PC-3 (cell line): ENCODE results near the gene CES4A. TPM values are rescaled to one million over a fixed set of nuclear protein-coding genes. Genes with fewer than 3 reads are reported as not detected.

ENCODE experiments used
- ATAC-seq: fragments of 200-7000 bp; cut with Tn5 transposase; 2 replicates; pipeline ENCODE4 v1.9.1; 2020; ENCODE audit warnings: mild to moderate bottlenecking, moderate library complexity
- Bru-seq: library from RNA; stranded (reverse); fragments of 400-500 nt; gene quantifications from one replicate; lab custom pipeline; 2021; lab: Mats Ljungman, UMichigan
- BruChase-seq, 2 experiments: library from RNA; stranded (reverse); fragments of 400-500 nt; gene quantifications; one replicate each; lab custom pipeline; 2021; lab: Mats Ljungman, UMichigan
- BruUV-seq: library from RNA; stranded (reverse); fragments of 400-500 nt; replicated peaks from 2 replicates; lab custom pipeline; 2021; lab: Mats Ljungman, UMichigan
- CTCF ChIA-PET: fragments of 300-600 bp; sonication (Branson Sonifier 250); formaldehyde crosslinking; loops from one replicate; lab custom pipeline; 2022; ENCODE audit warnings: antibody characterized with exemption; lab: Charles Lee
- POLR2A ChIA-PET: fragments of 300-600 bp; sonication (Branson Sonifier 250); formaldehyde crosslinking; loops from one replicate; lab custom pipeline; 2022; ENCODE audit warnings: antibody characterized with exemption; ENCODE audit not compliant: unreplicated experiment; lab: Charles Lee
- DNase-seq: peaks from one replicate; pipeline ENCODE4 v3.0.0-alpha.2; 2015
- H2AFZ ChIP-seq: fragments of 300-600 bp; sonication (generic); 2 replicates; pipeline ENCODE4 v1.6.0; 2016; ENCODE audit warnings: antibody characterized with exemption, low read length
- H3F3A ChIP-seq: fragments of 300-600 bp; sonication (generic); one replicate; pipeline ENCODE4 v1.6.0; 2017; ENCODE audit warnings: antibody characterized with exemption, low read length, control low read depth, mild to moderate bottlenecking; ENCODE audit not compliant: unreplicated experiment
- H3K27ac ChIP-seq: fragments of 300-600 bp; sonication (generic); 2 replicates; pipeline ENCODE4 v1.5.1; 2016; ENCODE audit warnings: mild to moderate bottlenecking, low read length
- H3K27me3 ChIP-seq: fragments of 300-600 bp; sonication (generic); 2 replicates; pipeline ENCODE4 v1.6.1; 2016; ENCODE audit warnings: low read length, mixed read lengths
- H3K36me3 ChIP-seq: fragments of 300-600 bp; sonication (generic); 2 replicates; pipeline ENCODE4 v1.6.1; 2016; ENCODE audit warnings: low read depth, mixed run types, low read length, mixed read lengths
- H3K4me1 ChIP-seq: fragments of 300-600 bp; sonication (generic); 2 replicates; pipeline ENCODE4 v1.5.1; 2016; ENCODE audit warnings: low read length; ENCODE audit not compliant: insufficient read depth
- H3K4me2 ChIP-seq: fragments of 300-600 bp; sonication (generic); 2 replicates; pipeline ENCODE4 v1.6.0; 2016; ENCODE audit warnings: low read length
- H3K4me3 ChIP-seq: fragments of 300-600 bp; sonication (generic); 2 replicates; pipeline ENCODE4 v1.5.1; 2016; ENCODE audit warnings: mild to moderate bottlenecking, low read length, mixed read lengths
- H3K79me2 ChIP-seq: fragments of 300-600 bp; sonication (generic); 2 replicates; pipeline ENCODE4 v1.6.1; 2017; ENCODE audit warnings: low read length, mixed read lengths
- H3K9ac ChIP-seq: fragments of 300-600 bp; sonication (generic); 2 replicates; pipeline ENCODE4 v1.6.0; 2016; ENCODE audit warnings: mild to moderate bottlenecking, low read length
- H3K9me2 ChIP-seq: fragments of 300-600 bp; sonication (generic); replicated peaks from 2 replicates; pipeline ENCODE4 v1.6.1; 2016; ENCODE audit warnings: mixed run types, low read length, mixed read lengths
- H3K9me3 ChIP-seq: fragments of 300-600 bp; sonication (generic); 2 replicates; pipeline ENCODE4 v1.6.1; 2016; ENCODE audit warnings: low read length, mixed read lengths
- H4K20me1 ChIP-seq: fragments of 300-600 bp; sonication (generic); 2 replicates; pipeline ENCODE4 v1.6.1; 2016; ENCODE audit warnings: low read length, mixed read lengths
- EZH2 ChIP-seq: fragments of 300-600 bp; sonication (generic); IDR thresholded peaks from one replicate; pipeline ENCODE4 v1.6.1; 2017; ENCODE audit warnings: antibody characterized with exemption, mild to moderate bottlenecking, low read length; ENCODE audit not compliant: unreplicated experiment
- EZH2phosphoT487 ChIP-seq: fragments of 300-600 bp; sonication (generic); IDR thresholded peaks from 2 replicates; pipeline ENCODE4 v1.6.1; 2018; ENCODE audit warnings: mild to moderate bottlenecking, antibody characterized with exemption, low read length, borderline replicate concordance
- intact Hi-C: fragments of 100-400 bp; cut with micrococcal nuclease; formaldehyde crosslinking; loops from 2 replicates; pipeline ENCODE4 v1.9.0; 2023
- long read RNA-seq: library from polyadenylated mRNA; unstranded; transcript quantifications from one replicate; pipeline ENCODE4 v2.0.0, GENCODE V29; 2021; ENCODE audit not compliant: unreplicated experiment
- total RNA-seq: library from RNA; depleted of rRNA; stranded (reverse); fragments of >200 nt; gene quantifications from 2 replicates; pipeline ENCODE4 v1.2.3, GENCODE V29; 2014; rRNA removed
- TF ChIP-seq, protein P1 (sequence below): fragments of 300-600 bp; sonication (generic); conservative IDR thresholded peaks from 2 replicates; pipeline ENCODE4 v1.5.1; 2017; ENCODE audit warnings: antibody characterized with exemption, low read depth, mild to moderate bottlenecking, low read length

CES4A gene
- total RNA-seq (2.1 and 2.6 TPM in 2 replicates), Bru-seq, nascent RNA (percentile 37 among the genes with signal in this experiment), BruChase-seq, experiment 1, labeled RNA remaining after a 6-hour chase (percentile 34 among the genes with signal in this experiment), BruChase-seq, experiment 2, labeled RNA remaining after a 2-hour chase (percentile 39 among the genes with signal in this experiment)
- long read RNA-seq, partial matches to known transcripts = 1 of 4 reads
- long read RNA-seq, other reads (novel, unspliced or antisense) = 3 of 4 reads

DNA sequence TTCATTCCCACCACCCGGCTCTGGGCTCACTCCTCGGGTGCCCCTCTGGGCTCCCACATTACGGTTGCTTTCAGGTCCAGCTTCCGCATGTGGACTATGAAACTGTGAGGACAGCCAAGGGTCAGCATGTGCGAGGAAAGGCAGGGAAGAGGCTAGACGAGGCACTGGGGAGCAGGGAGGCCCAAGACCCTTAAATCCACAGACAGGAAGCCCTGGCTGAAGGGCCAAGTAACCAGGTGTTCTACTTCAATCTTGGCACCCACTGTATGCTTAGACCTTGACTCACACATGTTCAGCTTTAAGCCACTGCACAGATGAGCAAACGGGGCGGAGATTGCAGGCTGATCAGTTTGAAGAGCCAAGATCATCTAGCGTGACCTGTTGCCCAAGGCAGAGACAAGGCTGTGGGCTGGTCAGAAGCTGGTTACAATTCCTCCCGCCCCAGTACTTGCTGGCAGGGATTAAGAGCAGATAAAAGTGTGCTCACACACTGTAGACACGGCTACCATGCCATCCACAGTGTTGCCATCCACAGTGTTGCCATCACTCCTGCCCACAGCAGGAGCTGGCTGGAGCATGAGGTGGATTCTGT lies at the start of gene CES4A:
Gene CES4A (plus strand): TSS at position 393 of the 592 bp plus-strand sequence. CDS start 184 bp downstream, at position 577.
- CTCF ChIA-PET = no interaction called here
- H4K20me1 ChIP-seq = no peaks in the 10 kb centered on the region
- DNase-seq = peak; percentile 39
- H3K27ac ChIP-seq = no peak within 1 kb of the TSS
- no peaks in the 10 kb centered on the region for H3K79me2 ChIP-seq
- H3K4me1 ChIP-seq = no peaks in the 10 kb centered on the region
- no TSS peak for BruUV-seq
- no peak within 1 kb of the TSS for H3K4me3 ChIP-seq
- no peak within 1 kb of the TSS for H3K9ac ChIP-seq
- H3K4me2 ChIP-seq = no peak within 1 kb of the TSS
- ATAC-seq = peak; percentile 48
- no peak for TF ChIP-seq EZH2phosphoT487
- TF ChIP-seq, protein P1, sequence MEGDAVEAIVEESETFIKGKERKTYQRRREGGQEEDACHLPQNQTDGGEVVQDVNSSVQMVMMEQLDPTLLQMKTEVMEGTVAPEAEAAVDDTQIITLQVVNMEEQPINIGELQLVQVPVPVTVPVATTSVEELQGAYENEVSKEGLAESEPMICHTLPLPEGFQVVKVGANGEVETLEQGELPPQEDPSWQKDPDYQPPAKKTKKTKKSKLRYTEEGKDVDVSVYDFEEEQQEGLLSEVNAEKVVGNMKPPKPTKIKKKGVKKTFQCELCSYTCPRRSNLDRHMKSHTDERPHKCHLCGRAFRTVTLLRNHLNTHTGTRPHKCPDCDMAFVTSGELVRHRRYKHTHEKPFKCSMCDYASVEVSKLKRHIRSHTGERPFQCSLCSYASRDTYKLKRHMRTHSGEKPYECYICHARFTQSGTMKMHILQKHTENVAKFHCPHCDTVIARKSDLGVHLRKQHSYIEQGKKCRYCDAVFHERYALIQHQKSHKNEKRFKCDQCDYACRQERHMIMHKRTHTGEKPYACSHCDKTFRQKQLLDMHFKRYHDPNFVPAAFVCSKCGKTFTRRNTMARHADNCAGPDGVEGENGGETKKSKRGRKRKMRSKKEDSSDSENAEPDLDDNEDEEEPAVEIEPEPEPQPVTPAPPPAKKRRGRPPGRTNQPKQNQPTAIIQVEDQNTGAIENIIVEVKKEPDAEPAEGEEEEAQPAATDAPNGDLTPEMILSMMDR = no peak
- no peak for TF ChIP-seq EZH2
- POLR2A ChIA-PET = no interaction called here
- H3K27me3 ChIP-seq = no peaks in the 10 kb centered on the region
- no peaks in the 10 kb centered on the region for H3K9me2 ChIP-seq
- H3K9me3 ChIP-seq = no peaks in the 10 kb centered on the region
- H3F3A ChIP-seq = no peaks in the 10 kb centered on the region
- no peak within 1 kb of the TSS for H2AFZ ChIP-seq
- no peaks in the 10 kb centered on the region for H3K36me3 ChIP-seq
- intact Hi-C loops = no loop called here

- Histone ChIP-seq H3K4me3 (no peak overlapping the region), H3K27me3 (no peaks in the 10 kb centered on the region), H3K9me3 (no peaks in the 10 kb centered on the region), H3K4me1 (0 out of 2 replicates have a peak, but pooled peaks cover 4% of the 10 kb centered on the region), H2AFZ (no peak overlapping the region), H3K36me3 (no peaks in the 10 kb centered on the region), H3K79me2 (peaks cover 24% of the 10 kb centered on the region), H3K27ac (no peak overlapping the region), H3K9me2 (no peaks in the 10 kb centered on the region), H4K20me1 (no peaks in the 10 kb centered on the region), H3K9ac (no peak overlapping the region), H3K4me2 (no peak overlapping the region), H3F3A (no peaks in the 10 kb centered on the region)
- ATAC-seq = no peak
- no peak for TF ChIP-seq EZH2
- no peak for TF ChIP-seq EZH2phosphoT487
- TF ChIP-seq, protein P1 = no peak
- ChIA-PET POLR2A (no interaction called here), CTCF (no interaction called here)
- intact Hi-C loops = no loop called here
- no TSS peak for BruUV-seq
- DNase-seq = no peak
Measured at GRCh38 chr16:66939366-66939765, 49.0 kb upstream of the CES4A start.

GRCh38 chr16:66940236-66940635 lies 48.2 kb upstream of the CES4A start:
- no peak for ATAC-seq
- CTCF ChIA-PET = interaction anchor here (0.6 kb wide), 1 partner anchor 213 kb away, joined by 3 read pairs; no protein-coding TSS in a partner anchor
- POLR2A ChIA-PET = no interaction called here
- Histone ChIP-seq H2AFZ (no peak overlapping the region), H3K4me3 (no peak overlapping the region), H3K4me2 (no peak overlapping the region), H3K36me3 (no peaks in the 10 kb centered on the region), H3K9me2 (no peaks in the 10 kb centered on the region), H3K4me1 (0 out of 2 replicates have a peak, but pooled peaks cover 4% of the 10 kb centered on the region), H4K20me1 (no peaks in the 10 kb centered on the region), H3K79me2 (peaks cover 15% of the 10 kb centered on the region), H3K27me3 (no peaks in the 10 kb centered on the region), H3K9me3 (no peaks in the 10 kb centered on the region), H3K9ac (no peak overlapping the region), H3K27ac (no peak overlapping the region), H3F3A (no peaks in the 10 kb centered on the region)
- TF ChIP-seq, protein P1 = no peak
- TF ChIP-seq EZH2 (no peak), EZH2phosphoT487 (no peak)
- BruUV-seq = no TSS peak
- DNase-seq = no peak
- intact Hi-C loops = no loop called here
